Right renal pelvis (tissue), 4 donors: ENCODE results near the gene SLC22A4. TPM values are rescaled to one million over a fixed set of nuclear protein-coding genes. Genes with fewer than 3 reads are reported as not detected.

Experiments
- DNase-seq, 4 donors: peaks; one replicate each; pipeline ENCODE4 v3.0.0-alpha.2; 2013; ENCODE audit warnings: low read depth in 4 of 4, low spot score in 3 of 4, missing footprints in 1 of 4
- polyA plus RNA-seq, 4 donors: library from polyadenylated mRNA; unstranded; fragments of 120-200 nt; gene quantifications; one replicate each; pipeline ENCODE4 v1.2.1, GENCODE V29; 2013; ENCODE audit not compliant: insufficient read length in 4 of 4

The SLC22A4 gene
- polyA plus RNA-seq, 4 donors, result 4.2 to 6.6 (median 6.3) TPM

- DNase-seq, result no peak
Observed at GRCh38 chr5:132370181-132370970, 76.2 kb downstream of the SLC22A4 start.

GRCh38 chr5:132370971-132371602 is 76.9 kb downstream of the SLC22A4 start:
- DNase-seq, result no peak

- DNase-seq, result no peak
Observed at GRCh38 chr5:132371603-132371994, 77.4 kb downstream of the SLC22A4 start.

- DNase-seq, result no peak
Observed at GRCh38 chr5:132372127-132372526, 77.9 kb downstream of the SLC22A4 start.

GRCh38 chr5:132372542-132372941 is 78.3 kb downstream of the SLC22A4 start:
- DNase-seq, result no peak

GRCh38 chr5:132375957-132376356 is 81.8 kb downstream of the SLC22A4 start:
- DNase-seq, result no peak

- DNase-seq, result no peak
Observed at GRCh38 chr5:132376694-132377641, 82.8 kb downstream of the SLC22A4 start.

- DNase-seq, result no peak
Observed at GRCh38 chr5:132377738-132378137, 83.5 kb downstream of the SLC22A4 start.

GRCh38 chr5:132378580-132378979 is 84.4 kb downstream of the SLC22A4 start:
- no peak for DNase-seq

GRCh38 chr5:132380047-132380446 is 85.9 kb downstream of the SLC22A4 start:
- no peak for DNase-seq

- DNase-seq, result no peak
Observed at GRCh38 chr5:132380741-132381140, 86.5 kb downstream of the SLC22A4 start.

GRCh38 chr5:132381614-132382013 is 87.4 kb downstream of the SLC22A4 start:
- DNase-seq, result no peak

- DNase-seq, result no peak
Observed at GRCh38 chr5:132383261-132383660, 89.1 kb downstream of the SLC22A4 start.

- DNase-seq, result no peak
Observed at GRCh38 chr5:132383984-132384383, 89.8 kb downstream of the SLC22A4 start.

- DNase-seq, result no peak
Observed at GRCh38 chr5:132384506-132385050, 90.4 kb downstream of the SLC22A4 start.

- peak in 1 of 4 donors; percentile 52 for DNase-seq
Observed at GRCh38 chr5:132385326-132386105, 91.3 kb downstream of the SLC22A4 start.

- peak in 3 of 4 donors; percentile 53 to 60 (median 54) for DNase-seq
Observed at GRCh38 chr5:132386644-132387286, 92.6 kb downstream of the SLC22A4 start.

- peak in 1 of 4 donors; percentile 53 for DNase-seq
Observed at GRCh38 chr5:132387640-132388117, 93.5 kb downstream of the SLC22A4 start.
